ENCODE measurements around the gene GMCL1.

The GMCL1 gene

GRCh38 chr2:69805887-69806286 lies 23.6 kb upstream of the GMCL1 start:
- Histone ChIP-seq H3F3A (ENCODE audit: low read depth) (no peaks in the 10 kb centered on the region), H3K4me2 (ENCODE audit: low read depth, low read length, poor library complexity, severe bottlenecking) (no peak overlapping the region), H3K36me3 (ENCODE audit: insufficient read depth, low read length) (no peaks in the 10 kb centered on the region), H4K20me1 (ENCODE audit: insufficient read depth, low read length, poor library complexity, severe bottlenecking) (no peaks in the 10 kb centered on the region), H3K9me2 (replicated peaks; ENCODE audit: low read depth, low read length) (no peaks in the 10 kb centered on the region), H3K27me3 (ENCODE audit: insufficient read depth, low read length, poor library complexity, severe bottlenecking) (no peaks in the 10 kb centered on the region), H3K79me2 (ENCODE audit: insufficient read depth, low read length) (no peaks in the 10 kb centered on the region), H3K4me1 (ENCODE audit: insufficient read depth, low read length, poor library complexity, severe bottlenecking) (peaks cover 12% of the 10 kb centered on the region), H3K9me3 (ENCODE audit: insufficient read depth, low read depth, low read length) (no peaks in the 10 kb centered on the region), H3K4me3 (ENCODE audit: low read length, poor library complexity, severe bottlenecking) (no peak overlapping the region), H3K9ac (ENCODE audit: low read depth, low read length, poor library complexity, severe bottlenecking) (no peak overlapping the region), H2AFZ (ENCODE audit: low read length) (no peak overlapping the region)
- TF ChIP-seq EZH2phosphoT487 (IDR thresholded peaks at IDR 0.05; ENCODE audit: borderline replicate concordance), result no peak
- no peak for TF ChIP-seq CTCF (conservative IDR thresholded peaks at IDR 0.05; ENCODE audit: low read length)

- TF ChIP-seq CTCF (conservative IDR thresholded peaks at IDR 0.05; ENCODE audit: low read length) (no peak), EZH2phosphoT487 (IDR thresholded peaks at IDR 0.05; ENCODE audit: borderline replicate concordance) (no peak)
- H3K4me1 ChIP-seq (ENCODE audit: insufficient read depth, low read length, poor library complexity, severe bottlenecking), result peaks cover 12% of the 10 kb centered on the region
- H2AFZ ChIP-seq (ENCODE audit: low read length), result no peak overlapping the region
These were observed 21.5 kb upstream of the GMCL1 start for GRCh38 chr2:69807821-69808540.

GRCh38 chr2:69810550-69810949 lies 18.9 kb upstream of the GMCL1 start:
- no peak overlapping the region for H2AFZ ChIP-seq (ENCODE audit: low read length)

More at GRCh38 chr2:69807821-69808540, 21.5 kb upstream of the GMCL1 start:
- Histone ChIP-seq H3K79me2 (ENCODE audit: insufficient read depth, low read length) (no peaks in the 10 kb centered on the region), H3K9ac (ENCODE audit: low read depth, low read length, poor library complexity, severe bottlenecking) (no peak overlapping the region), H3K4me3 (ENCODE audit: low read length, poor library complexity, severe bottlenecking) (no peak overlapping the region), H4K20me1 (ENCODE audit: insufficient read depth, low read length, poor library complexity, severe bottlenecking) (no peaks in the 10 kb centered on the region), H3F3A (ENCODE audit: low read depth) (no peaks in the 10 kb centered on the region), H3K4me2 (ENCODE audit: low read depth, low read length, poor library complexity, severe bottlenecking) (no peak overlapping the region), H3K27me3 (ENCODE audit: insufficient read depth, low read length, poor library complexity, severe bottlenecking) (no peaks in the 10 kb centered on the region), H3K36me3 (ENCODE audit: insufficient read depth, low read length) (no peaks in the 10 kb centered on the region), H3K9me2 (replicated peaks; ENCODE audit: low read depth, low read length) (no peaks in the 10 kb centered on the region), H3K9me3 (ENCODE audit: insufficient read depth, low read depth, low read length) (no peaks in the 10 kb centered on the region)

More at GRCh38 chr2:69810550-69810949, 18.9 kb upstream of the GMCL1 start:
- no peak overlapping the region for H3K4me3 ChIP-seq (ENCODE audit: low read length, poor library complexity, severe bottlenecking)
- H3K4me1 ChIP-seq (ENCODE audit: insufficient read depth, low read length, poor library complexity, severe bottlenecking), result no peaks in the 10 kb centered on the region
- no peaks in the 10 kb centered on the region for H3F3A ChIP-seq (ENCODE audit: low read depth)
- no peaks in the 10 kb centered on the region for H3K27me3 ChIP-seq (ENCODE audit: insufficient read depth, low read length, poor library complexity, severe bottlenecking)
- no peaks in the 10 kb centered on the region for H3K79me2 ChIP-seq (ENCODE audit: insufficient read depth, low read length)
- no peak overlapping the region for H3K9ac ChIP-seq (ENCODE audit: low read depth, low read length, poor library complexity, severe bottlenecking)
- no peaks in the 10 kb centered on the region for H3K36me3 ChIP-seq (ENCODE audit: insufficient read depth, low read length)
- no peak for TF ChIP-seq CTCF (conservative IDR thresholded peaks at IDR 0.05; ENCODE audit: low read length)
- no peak for TF ChIP-seq EZH2phosphoT487 (IDR thresholded peaks at IDR 0.05; ENCODE audit: borderline replicate concordance)
- H4K20me1 ChIP-seq (ENCODE audit: insufficient read depth, low read length, poor library complexity, severe bottlenecking), result no peaks in the 10 kb centered on the region
- H3K4me2 ChIP-seq (ENCODE audit: low read depth, low read length, poor library complexity, severe bottlenecking), result no peak overlapping the region
- no peaks in the 10 kb centered on the region for H3K9me2 ChIP-seq (replicated peaks; ENCODE audit: low read depth, low read length)
- H3K9me3 ChIP-seq (ENCODE audit: insufficient read depth, low read depth, low read length), result no peaks in the 10 kb centered on the region
